Activated T-cell treated with anti-CD3 and anti-CD28 coated beads, Interleukin-2, amount 50 U/mL, for 72 hours (primary cell): ENCODE data around the gene CPLX3. TPM values are rescaled to one million over a fixed set of nuclear protein-coding genes. Genes with fewer than 3 reads are reported as not detected.

ENCODE experiments used
- ATAC-seq, 2 donors: fragments of 150-1000 bp; cut with Tn5 transposase; replicated peaks in 1 of 2; 2 replicates each; pipeline ENCODE4 v1.10.0; 2021; ENCODE audit warnings: moderate library complexity in 2 of 2, mild to moderate bottlenecking in 1 of 2
- DNase-seq, 2 donors: peaks; one replicate each; pipeline ENCODE4 v3.0.0; 2021 to 2022; ENCODE audit warnings: mixed read lengths in 1 of 2
- H3K27ac Mint-ChIP-seq: one replicate; pipeline ENCODE4 v1.8.0; 2022; ENCODE audit warnings: mild to moderate bottlenecking, moderate library complexity, mixed read lengths
- H3K27me3 Mint-ChIP-seq: one replicate; pipeline ENCODE4 v1.8.0; 2022; ENCODE audit warnings: low read depth, mixed read lengths
- H3K36me3 Mint-ChIP-seq, 2 donors: one replicate each; pipeline ENCODE4 v1.8.0; 2022; ENCODE audit warnings: mixed read lengths in 2 of 2, mild to moderate bottlenecking in 1 of 2; ENCODE audit not compliant: insufficient read depth in 2 of 2
- H3K4me1 Mint-ChIP-seq: one replicate; pipeline ENCODE4 v1.8.0; 2022; ENCODE audit warnings: low read depth, mixed read lengths
- H3K4me3 Mint-ChIP-seq, 2 donors: one replicate each; pipeline ENCODE4 v1.8.0; 2022; ENCODE audit warnings: mild to moderate bottlenecking in 2 of 2, mixed read lengths in 2 of 2, moderate library complexity in 2 of 2
- H3K9me3 Mint-ChIP-seq, 2 donors: one replicate each; pipeline ENCODE4 v1.8.0; 2022; ENCODE audit warnings: mixed read lengths in 2 of 2
- total RNA-seq, 2 donors: library from RNA; stranded (reverse); gene quantifications; one replicate each; pipeline ENCODE4 v1.2.3, GENCODE V29; 2022

The CPLX3 gene
- total RNA-seq, 2 donors from 2014 or later: 0.14 to 0.17 TPM

GRCh38 chr15:74801311-74801997 is 25.0 kb upstream of the CPLX3 start:
- peaks cover 38% of the 10 kb centered on the region for H3K4me1 Mint-ChIP-seq
- H3K27me3 Mint-ChIP-seq: no peaks in the 10 kb centered on the region
- no peak overlapping the region for H3K4me3 Mint-ChIP-seq
- DNase-seq: no peak
- no peak overlapping the region for H3K27ac Mint-ChIP-seq
- H3K36me3 Mint-ChIP-seq: peaks cover 5 to 20% of the 10 kb centered on the region in 2 donors
- H3K9me3 Mint-ChIP-seq: no peaks in the 10 kb centered on the region
- ATAC-seq: no peak

- no peak overlapping the region for H3K4me3 Mint-ChIP-seq
Measured at GRCh38 chr15:74802290-74802689, 24.1 kb upstream of the CPLX3 start.

GRCh38 chr15:74802862-74803447 is 23.5 kb upstream of the CPLX3 start:
- no peak for ATAC-seq
- no peaks in the 10 kb centered on the region for H3K9me3 Mint-ChIP-seq
- H3K36me3 Mint-ChIP-seq: peaks cover 5 to 19% of the 10 kb centered on the region in 2 donors
- no peaks in the 10 kb centered on the region for H3K27me3 Mint-ChIP-seq
- H3K4me1 Mint-ChIP-seq: peaks cover 36% of the 10 kb centered on the region
- H3K27ac Mint-ChIP-seq: no peak overlapping the region
- no peak overlapping the region for H3K4me3 Mint-ChIP-seq
- no peak for DNase-seq

More at GRCh38 chr15:74802290-74802689, 24.1 kb upstream of the CPLX3 start:
- no peak for DNase-seq
- no peak for ATAC-seq
- Mint-ChIP-seq H3K4me1 (peaks cover 38% of the 10 kb centered on the region), H3K9me3 (no peaks in the 10 kb centered on the region), H3K27me3 (no peaks in the 10 kb centered on the region), H3K36me3 (peaks cover 5 to 20% of the 10 kb centered on the region in 2 donors), H3K27ac (no peak overlapping the region)

GRCh38 chr15:74804935-74805334 is 21.5 kb upstream of the CPLX3 start:
- Mint-ChIP-seq H3K27me3 (no peaks in the 10 kb centered on the region), H3K27ac (peak overlapping the region; percentile 7), H3K36me3 (peaks cover 5 to 17% of the 10 kb centered on the region in 2 donors), H3K9me3 (no peaks in the 10 kb centered on the region), H3K4me3 (no peak overlapping the region), H3K4me1 (peaks cover 33% of the 10 kb centered on the region)
- DNase-seq (no peak), ATAC-seq (no peak)

- no peak overlapping the region for H3K27ac Mint-ChIP-seq
- no peak for DNase-seq
- no peak overlapping the region for H3K4me3 Mint-ChIP-seq
- no peaks in the 10 kb centered on the region for H3K9me3 Mint-ChIP-seq
- H3K4me1 Mint-ChIP-seq: peaks cover 29% of the 10 kb centered on the region
- H3K36me3 Mint-ChIP-seq: peaks cover 5 to 9% of the 10 kb centered on the region in 2 donors
- ATAC-seq: no peak
- no peaks in the 10 kb centered on the region for H3K27me3 Mint-ChIP-seq
Measured at GRCh38 chr15:74807282-74807681, 19.1 kb upstream of the CPLX3 start.

- H3K9me3 Mint-ChIP-seq: no peaks in the 10 kb centered on the region
- no peak for ATAC-seq
Measured at GRCh38 chr15:74808078-74808839, 18.2 kb upstream of the CPLX3 start.

GRCh38 chr15:74808840-74809229 is 17.6 kb upstream of the CPLX3 start:
- peak overlapping the region; percentile 1 for H3K27ac Mint-ChIP-seq
- no peaks in the 10 kb centered on the region for H3K9me3 Mint-ChIP-seq
- no peaks in the 10 kb centered on the region for H3K27me3 Mint-ChIP-seq
- DNase-seq: no peak
- no peak overlapping the region for H3K4me3 Mint-ChIP-seq
- peaks cover 29% of the 10 kb centered on the region for H3K4me1 Mint-ChIP-seq
- peaks cover 5 to 6% of the 10 kb centered on the region in 2 donors for H3K36me3 Mint-ChIP-seq
- ATAC-seq: no peak

More at GRCh38 chr15:74808078-74808839, 18.2 kb upstream of the CPLX3 start:
- no peak for DNase-seq
- H3K27ac Mint-ChIP-seq: peak overlapping the region; percentile 10
- no peak overlapping the region for H3K4me3 Mint-ChIP-seq
- peaks cover 29% of the 10 kb centered on the region for H3K4me1 Mint-ChIP-seq
- peaks cover 5 to 6% of the 10 kb centered on the region in 2 donors for H3K36me3 Mint-ChIP-seq
- no peaks in the 10 kb centered on the region for H3K27me3 Mint-ChIP-seq

- H3K9me3 Mint-ChIP-seq: no peaks in the 10 kb centered on the region
- H3K27me3 Mint-ChIP-seq: no peaks in the 10 kb centered on the region
- peaks cover 1 to 3% of the 10 kb centered on the region in 2 donors for H3K36me3 Mint-ChIP-seq
- DNase-seq: no peak
- H3K4me3 Mint-ChIP-seq: no peak overlapping the region
- H3K4me1 Mint-ChIP-seq: peaks cover 29% of the 10 kb centered on the region
- ATAC-seq: peak in 1 of 2 donors; percentile 12
- H3K27ac Mint-ChIP-seq: peak overlapping the region; percentile 1
Measured at GRCh38 chr15:74809242-74809641, 17.2 kb upstream of the CPLX3 start.

GRCh38 chr15:74809956-74810355 is 16.5 kb upstream of the CPLX3 start:
- Mint-ChIP-seq H3K9me3 (no peaks in the 10 kb centered on the region), H3K4me3 (no peak overlapping the region), H3K36me3 (peaks cover 0 to under 1% of the 10 kb centered on the region in 2 donors), H3K4me1 (peaks cover 26% of the 10 kb centered on the region), H3K27me3 (no peaks in the 10 kb centered on the region), H3K27ac (no peak overlapping the region)
- ATAC-seq (no peak), DNase-seq (no peak)

GRCh38 chr15:74812533-74812932 is 13.9 kb upstream of the CPLX3 start, which contains the start of gene LMAN1L:
Gene LMAN1L (plus strand): TSS chr15:74812835. CDS start chr15:74812855, 20 bp downstream.
- ATAC-seq (peak; percentile 8 to 22), DNase-seq (no peak)
- Mint-ChIP-seq H3K27me3 (no peaks in the 10 kb centered on the region), H3K4me1 (peaks cover 23% of the 10 kb centered on the region), H3K27ac (no peak within 1 kb of the TSS), H3K9me3 (no peaks in the 10 kb centered on the region), H3K4me3 (no peak within 1 kb of the TSS), H3K36me3 (no peaks in the 10 kb centered on the region)

GRCh38 chr15:74815121-74815934 is 11.1 kb upstream of the CPLX3 start:
- no peak overlapping the region for H3K4me3 Mint-ChIP-seq
- DNase-seq (no peak), ATAC-seq (no peak)
- H3K36me3 Mint-ChIP-seq: no peaks in the 10 kb centered on the region
- H3K27me3 Mint-ChIP-seq: no peaks in the 10 kb centered on the region
- no peak overlapping the region for H3K27ac Mint-ChIP-seq
- H3K9me3 Mint-ChIP-seq: no peaks in the 10 kb centered on the region
- H3K4me1 Mint-ChIP-seq: peaks cover 16% of the 10 kb centered on the region

GRCh38 chr15:74815961-74816360 is 10.5 kb upstream of the CPLX3 start:
- H3K4me3 Mint-ChIP-seq: no peak overlapping the region
- H3K27me3 Mint-ChIP-seq: no peaks in the 10 kb centered on the region
- H3K36me3 Mint-ChIP-seq: no peaks in the 10 kb centered on the region
- H3K27ac Mint-ChIP-seq: no peak overlapping the region
- ATAC-seq: no peak
- no peaks in the 10 kb centered on the region for H3K9me3 Mint-ChIP-seq
- DNase-seq: no peak
- H3K4me1 Mint-ChIP-seq: peaks cover 16% of the 10 kb centered on the region
